ENCODE data around the gene CDYL. TPM values are rescaled to one million over a fixed set of nuclear protein-coding genes. Genes with fewer than 3 reads are reported as not detected.
A peak's percentile ranks its signal among the peaks of the same experiment; 100 is the strongest.
"Not testable (repeated sequence)": the region's sequence is repeated elsewhere in the genome, so short reads cannot be mapped to it uniquely, and the experiment has no call there.

Gene CDYL
- polyA plus RNA-seq, 3 donors from 2014 or later, result 4.0 to 19.9 (median 13.4) TPM

DNA sequence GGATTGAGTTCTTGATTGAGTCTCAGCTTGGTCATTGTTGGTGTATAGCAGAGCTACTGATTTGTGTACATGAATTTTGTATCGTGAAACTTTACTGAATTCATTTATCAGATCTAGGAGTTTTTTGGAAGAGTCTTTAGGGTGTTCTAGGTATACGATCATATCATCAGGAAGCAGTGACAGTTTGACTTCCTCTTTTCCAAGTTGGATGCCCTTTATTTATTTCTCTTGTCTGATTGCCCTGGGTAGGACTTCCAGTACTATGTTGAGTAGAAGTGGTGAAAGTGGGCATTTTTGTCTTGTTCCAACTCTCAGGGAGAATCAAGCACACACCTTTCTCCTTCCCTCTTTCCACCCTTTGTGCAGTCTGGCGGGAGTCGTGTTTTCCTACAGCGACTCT lies 201.3 kb downstream of the CDYL start:
- DNase-seq, result no peak
- Mint-ChIP-seq H3K9me3 (peaks cover 0 to 26% (median 13%) of the 10 kb centered on the region in 6 donors), H3K27ac (no peak overlapping the region), H3K4me1 (no peaks in the 10 kb centered on the region), H3K36me3 (peaks cover 0 to 16% (median 3%) of the 10 kb centered on the region in 3 donors), H3K27me3 (ENCODE audit: low read depth in 3 of 3) (peaks cover under 1 to 4% (median 2%) of the 10 kb centered on the region in 3 donors), H3K4me3 (no peak overlapping the region)

DNA sequence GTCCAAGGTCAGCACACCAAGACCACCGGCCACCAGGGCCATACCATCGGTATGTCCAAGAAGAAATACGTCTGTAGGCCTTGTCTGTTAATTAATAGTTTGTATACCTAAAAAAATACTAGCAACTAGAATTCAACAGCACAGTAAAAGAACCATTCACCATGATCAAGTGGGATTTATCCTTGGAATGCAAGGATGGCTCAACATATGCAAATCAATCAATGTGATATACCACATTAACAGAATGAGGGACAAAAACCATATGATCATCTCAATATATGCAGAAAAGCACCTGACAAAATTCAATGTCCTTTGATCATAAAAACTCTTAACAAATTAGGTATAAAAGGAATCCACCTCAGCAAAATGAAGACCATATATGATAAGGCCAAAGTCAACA lies 203.2 kb downstream of the CDYL start:
- H3K27ac Mint-ChIP-seq, result no peak overlapping the region
- DNase-seq, result no peak
- peaks cover 0 to 26% (median 13%) of the 10 kb centered on the region in 6 donors for H3K9me3 Mint-ChIP-seq
- peaks cover 0 to 8% (median 4%) of the 10 kb centered on the region in 3 donors for H3K27me3 Mint-ChIP-seq (ENCODE audit: low read depth in 3 of 3)
- H3K4me1 Mint-ChIP-seq, result no peaks in the 10 kb centered on the region
- no peak overlapping the region for H3K4me3 Mint-ChIP-seq
- H3K36me3 Mint-ChIP-seq, result peaks cover 0 to 16% (median 3%) of the 10 kb centered on the region in 3 donors

DNA sequence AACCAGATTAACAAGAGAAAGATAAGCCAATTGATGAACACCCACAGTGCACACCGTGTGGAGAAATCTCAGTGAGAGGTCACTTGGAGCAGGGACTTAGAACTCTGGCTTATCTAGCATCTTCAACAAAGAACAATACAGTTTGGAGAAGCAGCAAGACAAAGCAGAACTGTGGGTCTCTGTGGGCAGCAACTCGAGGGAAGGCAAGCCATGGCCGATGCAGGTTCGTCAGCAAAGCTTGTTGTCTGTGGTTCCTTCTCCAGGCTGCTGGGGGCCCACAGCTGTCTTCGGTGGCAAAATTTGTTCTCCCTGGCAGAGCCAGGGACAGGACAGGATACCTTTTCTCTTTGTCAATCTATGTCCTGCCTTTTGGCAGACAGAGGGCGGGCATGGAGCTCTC lies 205.6 kb downstream of the CDYL start:
- Mint-ChIP-seq H3K27ac (no peak overlapping the region), H3K4me3 (no peak overlapping the region), H3K4me1 (no peaks in the 10 kb centered on the region), H3K9me3 (peaks cover 0 to 26% (median 13%) of the 10 kb centered on the region in 6 donors), H3K27me3 (ENCODE audit: low read depth in 3 of 3) (peaks cover 0 to 9% (median 4%) of the 10 kb centered on the region in 3 donors), H3K36me3 (peaks cover 0 to 16% (median 3%) of the 10 kb centered on the region in 3 donors)
- DNase-seq, result no peak

DNA sequence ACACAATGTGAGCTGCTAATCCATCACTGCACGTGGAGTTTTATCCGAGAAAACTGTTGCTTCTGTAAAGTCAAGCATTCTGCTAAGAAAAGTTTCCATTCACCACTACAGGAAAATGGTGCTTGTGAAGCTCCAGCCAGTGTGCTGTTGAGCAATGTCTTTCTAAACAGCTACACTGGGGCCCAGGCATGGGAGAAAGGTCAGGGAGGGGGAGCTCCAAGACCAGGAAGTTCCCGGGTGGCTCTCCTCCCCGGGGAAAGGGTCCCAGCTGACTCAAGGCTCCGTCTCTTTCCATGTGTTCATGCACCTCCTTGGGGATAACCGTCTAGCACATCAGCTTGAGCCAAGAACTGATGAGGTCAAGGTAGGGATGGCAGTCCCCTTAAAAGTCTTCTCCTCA lies 207.1 kb downstream of the CDYL start:
- Mint-ChIP-seq H3K27ac (no peak overlapping the region), H3K9me3 (peaks cover 0 to 26% (median 13%) of the 10 kb centered on the region in 6 donors), H3K4me3 (no peak overlapping the region), H3K27me3 (ENCODE audit: low read depth in 3 of 3) (peaks cover 0 to 9% (median 1%) of the 10 kb centered on the region in 3 donors), H3K36me3 (peaks cover 0 to 14% (median 3%) of the 10 kb centered on the region in 3 donors), H3K4me1 (no peaks in the 10 kb centered on the region)
- DNase-seq, result no peak

DNA sequence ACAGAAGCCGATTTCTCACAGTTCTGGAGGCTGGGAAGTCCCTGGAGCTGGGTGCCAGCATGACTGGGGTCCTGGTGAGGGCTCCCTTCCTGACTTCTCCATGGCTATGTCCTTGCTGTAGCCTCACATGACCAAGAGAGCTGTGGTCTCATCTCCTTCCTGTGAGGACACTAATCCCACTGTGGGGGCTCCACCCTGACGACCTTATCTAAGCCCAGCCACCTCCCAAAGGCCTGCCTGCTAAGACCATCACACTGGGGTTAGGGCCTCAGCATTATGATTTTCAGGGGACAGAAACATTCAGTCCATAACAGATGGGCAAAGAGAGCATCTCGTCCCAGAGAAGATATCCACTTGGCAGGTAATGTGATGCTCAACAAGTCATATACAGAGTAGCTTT lies 210.8 kb downstream of the CDYL start:
- peaks cover 0 to 7% (median 1%) of the 10 kb centered on the region in 3 donors for H3K27me3 Mint-ChIP-seq (ENCODE audit: low read depth in 3 of 3)
- no peak for DNase-seq
- H3K4me3 Mint-ChIP-seq, result no peak overlapping the region
- H3K9me3 Mint-ChIP-seq, result no peaks in the 10 kb centered on the region
- H3K36me3 Mint-ChIP-seq, result peaks cover 4 to 23% (median 17%) of the 10 kb centered on the region in 3 donors
- no peak overlapping the region for H3K27ac Mint-ChIP-seq
- H3K4me1 Mint-ChIP-seq, result no peaks in the 10 kb centered on the region

DNA sequence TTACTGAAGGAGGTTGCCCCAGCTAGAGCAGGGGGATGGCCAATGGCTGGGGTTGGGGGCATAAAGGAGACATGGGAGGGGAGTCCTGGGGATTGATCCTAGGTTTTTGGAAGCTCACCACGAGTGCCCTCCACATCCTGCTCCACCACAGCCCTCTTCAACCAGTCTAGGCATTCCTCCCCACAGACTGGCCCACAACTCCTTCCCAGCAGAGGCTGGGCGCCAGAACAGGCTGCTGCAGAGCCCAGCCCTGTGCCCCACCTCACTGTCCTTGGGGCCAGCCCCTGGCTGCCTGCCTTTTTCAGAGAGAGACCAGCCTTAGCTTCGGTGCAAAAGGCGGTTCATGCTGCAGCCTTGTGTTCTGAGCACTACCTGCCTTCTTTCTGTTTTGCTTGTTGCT lies 211.2 kb downstream of the CDYL start:
- no peak overlapping the region for H3K27ac Mint-ChIP-seq
- no peaks in the 10 kb centered on the region for H3K9me3 Mint-ChIP-seq
- peaks cover 0 to 7% (median 1%) of the 10 kb centered on the region in 3 donors for H3K27me3 Mint-ChIP-seq (ENCODE audit: low read depth in 3 of 3)
- no peaks in the 10 kb centered on the region for H3K4me1 Mint-ChIP-seq
- no peak overlapping the region for H3K4me3 Mint-ChIP-seq
- no peak for DNase-seq
- peaks cover 6 to 25% (median 18%) of the 10 kb centered on the region in 3 donors for H3K36me3 Mint-ChIP-seq

DNA sequence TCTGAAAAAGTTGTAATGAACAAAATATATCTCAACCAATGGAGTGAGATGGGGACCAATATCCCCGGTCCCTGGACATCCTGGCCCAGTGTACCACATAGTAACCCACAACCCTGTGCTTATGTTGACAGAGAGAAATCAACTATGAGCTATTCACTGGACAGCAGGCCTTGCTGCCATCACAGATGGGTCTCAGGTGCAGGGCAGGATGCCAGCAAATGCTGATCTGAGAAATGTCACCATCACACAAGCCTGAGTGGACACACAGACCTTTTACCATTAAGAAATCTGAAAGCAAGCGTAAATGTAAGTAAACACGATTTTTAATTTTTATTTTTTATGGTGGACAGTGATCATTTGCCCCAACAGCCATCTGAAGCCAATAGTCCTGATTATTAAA lies 218.5 kb downstream of the CDYL start:
- peaks cover 26 to 63% (median 48%) of the 10 kb centered on the region in 3 donors for H3K36me3 Mint-ChIP-seq
- no peak overlapping the region for H3K27ac Mint-ChIP-seq
- H3K27me3 Mint-ChIP-seq (ENCODE audit: low read depth in 3 of 3), result peaks cover 0 to 1% (median 0%) of the 10 kb centered on the region in 3 donors
- no peaks in the 10 kb centered on the region for H3K4me1 Mint-ChIP-seq
- no peak overlapping the region for H3K4me3 Mint-ChIP-seq
- H3K9me3 Mint-ChIP-seq, result no peaks in the 10 kb centered on the region
- no peak for DNase-seq

DNA sequence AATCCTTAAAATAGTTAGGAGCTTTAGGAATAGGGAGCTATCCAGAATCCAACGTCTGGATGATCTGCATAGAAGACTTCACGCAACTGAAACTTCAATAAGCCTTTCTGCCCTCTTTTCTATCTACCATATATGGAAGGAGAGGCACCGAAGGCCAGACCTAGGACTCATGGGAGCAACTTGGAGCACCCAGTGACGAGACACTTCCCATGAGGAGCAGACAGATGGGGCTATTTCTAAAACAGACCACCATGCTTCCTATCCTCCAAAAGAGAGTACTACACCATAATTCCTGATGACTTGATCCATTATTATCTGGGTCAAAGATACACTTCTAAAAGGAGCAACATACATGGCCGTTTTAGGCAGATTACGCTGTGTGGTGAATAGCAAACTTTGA lies 221.7 kb downstream of the CDYL start:
- H3K36me3 Mint-ChIP-seq, result peaks cover 17 to 46% (median 29%) of the 10 kb centered on the region in 3 donors
- no peak for DNase-seq
- peaks cover 0 to 1% (median 0%) of the 10 kb centered on the region in 3 donors for H3K27me3 Mint-ChIP-seq (ENCODE audit: low read depth in 3 of 3)
- H3K4me3 Mint-ChIP-seq, result no peak overlapping the region
- H3K27ac Mint-ChIP-seq, result no peak overlapping the region
- H3K4me1 Mint-ChIP-seq, result peaks cover 0 to 9% of the 10 kb centered on the region in 2 donors
- no peaks in the 10 kb centered on the region for H3K9me3 Mint-ChIP-seq

DNA sequence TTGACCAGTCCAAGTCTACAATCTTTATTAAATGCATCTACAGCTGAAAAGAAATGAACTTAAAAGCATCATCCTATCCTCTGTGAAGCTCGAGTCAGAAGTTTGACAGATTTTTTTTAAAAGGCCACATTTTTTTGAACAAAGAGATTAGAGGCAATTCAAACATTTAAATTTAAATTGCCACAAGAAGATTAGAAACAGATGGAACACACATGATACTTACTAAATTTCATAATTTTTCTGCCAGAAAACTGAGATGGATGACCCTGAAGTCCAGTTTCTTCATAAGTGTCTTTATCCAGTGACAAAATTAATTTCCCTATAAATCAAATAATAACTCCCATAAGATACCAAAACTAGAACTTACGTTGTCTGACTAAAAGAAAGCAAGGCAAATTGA lies 223.4 kb downstream of the CDYL start:
- H3K27me3 Mint-ChIP-seq (ENCODE audit: low read depth in 3 of 3), result peaks cover 0 to 1% (median 1%) of the 10 kb centered on the region in 3 donors
- DNase-seq, result no peak
- H3K9me3 Mint-ChIP-seq, result no peaks in the 10 kb centered on the region
- H3K4me1 Mint-ChIP-seq, result peaks cover 10 to 24% of the 10 kb centered on the region in 2 donors
- no peak overlapping the region for H3K4me3 Mint-ChIP-seq
- H3K36me3 Mint-ChIP-seq, result peaks cover 17 to 39% (median 22%) of the 10 kb centered on the region in 3 donors
- H3K27ac Mint-ChIP-seq, result no peak overlapping the region

DNA sequence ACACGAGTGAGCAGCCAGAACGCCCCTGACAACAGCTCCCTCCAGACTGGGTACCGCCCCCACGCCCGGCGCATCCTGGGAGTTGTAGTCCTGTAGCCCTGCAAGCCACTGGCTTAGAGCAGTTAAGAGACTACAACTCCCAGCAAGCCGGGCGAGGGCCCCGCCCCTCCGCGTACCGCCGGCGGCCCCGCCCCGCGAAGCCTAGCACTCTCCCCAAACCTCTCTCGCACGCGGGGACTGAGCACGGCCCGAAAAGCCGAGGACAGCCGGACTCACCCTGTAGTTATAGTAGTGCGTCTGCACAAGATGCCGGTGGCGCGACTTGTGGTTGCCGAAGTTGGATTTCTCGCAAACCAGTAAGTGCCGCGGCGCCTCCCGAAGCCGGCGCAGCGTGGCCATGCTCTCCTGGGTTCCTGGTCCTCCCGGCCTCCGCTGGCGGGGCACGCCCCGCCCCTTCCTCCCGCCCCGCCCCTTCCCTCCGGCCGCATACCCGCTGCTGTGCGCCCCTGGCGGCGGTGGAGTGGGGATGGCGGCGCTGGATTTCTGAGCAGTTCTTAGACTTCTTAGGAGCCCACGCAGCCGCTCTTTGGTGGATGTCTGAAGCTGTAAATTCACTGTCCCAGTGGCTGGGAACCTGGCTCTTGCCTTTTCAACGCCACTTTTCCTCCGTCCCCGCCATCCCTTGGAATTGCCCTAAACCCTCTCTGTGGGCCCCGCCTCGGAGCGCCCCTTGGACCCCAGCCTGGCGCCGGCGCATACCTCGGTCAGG lies 227.6 kb downstream of the CDYL start, which contains the start of gene RPP40:
RPP40 (minus strand) TSS at position 434 of the 769 bp plus-strand sequence; CDS start at position 399, 35 bp downstream.
- Mint-ChIP-seq H3K27me3 (ENCODE audit: low read depth in 3 of 3) (peaks cover 0 to 3% (median 0%) of the 10 kb centered on the region in 3 donors), H3K9me3 (no peaks in the 10 kb centered on the region), H3K4me1 (peaks cover 12 to 27% of the 10 kb centered on the region in 2 donors), H3K27ac (peak within 1 kb of the TSS; percentile 83 to 94 (median 91)), H3K4me3 (peak within 1 kb of the TSS; percentile 91 to 94 (median 94)), H3K36me3 (peaks cover 0 to 8% (median 0%) of the 10 kb centered on the region in 3 donors)
- DNase-seq, result peak; percentile 98 to 99 (median 98)

DNA sequence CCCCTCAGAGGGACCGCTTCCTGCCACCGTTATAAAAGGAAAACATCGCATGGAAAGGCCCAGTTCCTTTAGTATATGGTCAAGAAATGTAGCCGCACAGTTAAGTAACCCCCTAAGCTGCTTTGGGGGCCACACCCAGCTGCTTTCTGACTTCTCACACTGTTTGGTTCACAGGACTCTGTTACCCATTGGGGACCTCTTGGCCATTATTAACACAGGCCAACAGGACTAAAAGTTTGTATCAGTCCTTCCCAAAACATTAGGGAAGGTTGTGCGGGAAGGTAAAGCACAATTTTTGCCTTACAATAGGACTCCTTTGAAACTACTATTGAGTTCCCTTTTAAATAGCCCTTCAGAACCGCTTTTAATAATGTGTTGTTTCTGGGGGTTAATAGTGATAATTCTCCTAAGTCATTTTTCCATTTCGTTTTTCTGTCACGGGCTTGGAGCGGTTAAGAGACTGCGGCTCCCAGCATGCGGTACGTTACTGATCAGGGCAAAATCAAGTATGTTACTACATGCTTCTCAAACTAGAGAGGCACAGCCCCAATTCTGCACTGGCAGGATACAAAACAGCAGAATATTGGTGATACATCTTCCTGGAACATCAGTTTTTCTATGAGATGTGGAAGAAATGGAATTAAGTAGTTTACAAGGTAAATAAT lies 228.3 kb downstream of the CDYL start:
- no peak for DNase-seq

DNA sequence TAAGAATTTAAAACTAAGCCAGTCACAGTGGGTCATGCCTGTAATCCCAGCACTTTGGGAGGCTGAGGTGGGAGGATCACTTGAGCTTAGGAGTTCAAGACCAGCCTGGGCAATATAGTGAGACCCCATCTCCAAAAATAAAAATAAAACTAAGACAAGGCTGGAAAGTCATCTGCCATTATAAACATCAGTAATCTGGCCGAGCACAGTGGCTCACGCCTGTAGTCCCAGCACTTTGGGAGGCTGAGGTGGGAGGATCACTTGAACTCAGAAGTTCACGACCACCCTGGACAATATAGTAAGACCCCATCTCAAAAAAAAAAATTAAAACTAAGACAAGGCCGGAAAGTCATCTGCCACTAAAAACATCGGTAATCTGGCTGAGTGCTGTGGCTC lies 228.8 kb downstream of the CDYL start:
- H3K4me3 Mint-ChIP-seq, result peak overlapping the region in 2 of 5 donors; percentile 91 to 94
- not testable (repeated sequence) for H3K9me3 Mint-ChIP-seq; DNase-seq; H3K36me3 Mint-ChIP-seq; H3K27ac Mint-ChIP-seq; H3K27me3 Mint-ChIP-seq (ENCODE audit: low read depth in 3 of 3)
- H3K4me1 Mint-ChIP-seq, result peaks cover 12 to 27% of the 10 kb centered on the region in 2 donors

More for the DNA sequence above, 228.3 kb downstream of the CDYL start:
- Mint-ChIP-seq H3K4me1 (peaks cover 12 to 27% of the 10 kb centered on the region in 2 donors), H3K27me3 (ENCODE audit: low read depth in 3 of 3) (peaks cover 0 to 3% (median 0%) of the 10 kb centered on the region in 3 donors), H3K36me3 (peaks cover 0 to 8% (median 0%) of the 10 kb centered on the region in 3 donors), H3K27ac (peak overlapping the region; percentile 83 to 94 (median 91)), H3K4me3 (peak overlapping the region; percentile 91 to 94 (median 94)), H3K9me3 (no peaks in the 10 kb centered on the region)

Measured in immature natural killer cell (primary cell).